ENCODE measurements around the gene GRIK5.

GRIK5 gene

DNA sequence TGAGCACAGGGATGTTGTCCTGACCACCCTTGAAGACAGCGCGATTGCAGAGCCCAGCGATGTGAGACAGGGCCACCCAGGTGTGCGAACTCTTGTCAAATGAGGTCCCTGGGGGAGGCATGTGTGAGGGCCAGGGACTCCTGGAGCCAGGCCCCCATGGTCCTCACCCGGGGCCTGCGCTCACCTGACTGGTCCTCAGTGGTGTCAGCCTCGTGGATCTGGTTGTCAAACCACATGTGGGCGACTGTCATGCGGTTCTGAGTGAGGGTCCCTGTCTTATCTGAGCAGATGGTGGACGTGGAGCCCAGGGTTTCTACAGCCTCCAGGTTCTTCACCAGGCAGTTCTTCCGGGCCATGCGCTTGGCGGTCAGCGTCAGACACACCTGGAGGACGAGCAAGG, 88.3 kb downstream of the GRIK5 start:
- DNase-seq, result no peak

- DNase-seq, result no peak
Measured at GRCh38 chr19:41978470-41978869, 91.5 kb downstream of the GRIK5 start.

DNA sequence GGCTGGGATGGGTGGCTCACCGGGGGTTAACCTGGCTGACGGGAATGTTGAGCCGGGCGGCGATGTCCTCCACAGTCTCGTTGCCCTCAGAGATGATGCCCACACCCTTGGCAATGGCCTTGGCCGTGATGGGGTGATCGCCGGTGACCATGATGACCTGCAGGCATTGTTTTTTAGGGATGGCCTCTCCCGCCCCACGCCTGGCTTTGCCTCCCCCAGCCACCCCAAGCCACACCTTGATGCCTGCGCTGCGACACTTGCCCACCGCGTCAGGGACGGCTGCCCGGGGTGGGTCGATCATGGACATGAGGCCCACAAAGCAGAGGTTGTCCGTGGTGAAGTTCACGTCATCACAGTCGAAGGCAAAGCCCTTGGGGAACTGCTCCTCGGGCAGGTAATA, 92.1 kb downstream of the GRIK5 start:
- DNase-seq, result no peak

DNA sequence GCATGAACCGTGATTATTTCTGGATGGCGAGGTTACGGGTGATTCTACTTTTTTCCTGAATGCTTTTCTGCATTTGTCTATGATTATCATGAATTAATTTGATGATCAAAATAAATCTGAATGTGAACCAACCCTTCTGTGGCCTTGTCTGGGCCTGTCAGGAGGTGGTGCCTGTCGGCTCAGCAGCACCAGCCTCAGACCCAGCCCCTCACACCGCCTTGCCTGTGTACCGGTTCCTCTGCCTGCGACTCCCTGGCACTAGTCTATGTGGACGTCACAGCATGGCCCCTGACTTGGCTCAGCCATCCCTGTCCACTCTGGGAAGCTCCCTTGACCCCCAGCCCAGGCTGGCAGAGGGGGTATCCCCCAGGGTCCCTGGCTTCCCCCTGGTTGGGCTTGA, 95.4 kb downstream of the GRIK5 start:
- DNase-seq, result no peak

DNA sequence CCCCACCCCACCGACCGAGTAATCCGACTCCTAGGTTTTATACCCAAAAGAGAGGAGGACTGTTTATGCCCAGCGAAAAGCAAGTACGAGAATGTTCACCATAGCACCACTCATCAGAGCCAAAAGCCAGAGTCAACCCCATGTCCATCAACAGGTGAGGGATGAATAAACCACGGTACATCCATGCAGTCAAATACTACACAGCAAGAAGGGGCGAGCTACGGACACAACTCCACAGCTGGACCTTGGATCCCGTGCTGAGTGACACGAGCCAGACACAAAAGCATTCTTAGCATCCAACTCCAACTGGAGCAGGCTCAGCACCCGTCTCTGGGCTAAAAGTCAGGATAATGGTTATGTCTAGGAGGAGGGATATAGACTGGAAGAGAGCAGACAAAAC, 98.6 kb downstream of the GRIK5 start:
- no peak for DNase-seq

DNA sequence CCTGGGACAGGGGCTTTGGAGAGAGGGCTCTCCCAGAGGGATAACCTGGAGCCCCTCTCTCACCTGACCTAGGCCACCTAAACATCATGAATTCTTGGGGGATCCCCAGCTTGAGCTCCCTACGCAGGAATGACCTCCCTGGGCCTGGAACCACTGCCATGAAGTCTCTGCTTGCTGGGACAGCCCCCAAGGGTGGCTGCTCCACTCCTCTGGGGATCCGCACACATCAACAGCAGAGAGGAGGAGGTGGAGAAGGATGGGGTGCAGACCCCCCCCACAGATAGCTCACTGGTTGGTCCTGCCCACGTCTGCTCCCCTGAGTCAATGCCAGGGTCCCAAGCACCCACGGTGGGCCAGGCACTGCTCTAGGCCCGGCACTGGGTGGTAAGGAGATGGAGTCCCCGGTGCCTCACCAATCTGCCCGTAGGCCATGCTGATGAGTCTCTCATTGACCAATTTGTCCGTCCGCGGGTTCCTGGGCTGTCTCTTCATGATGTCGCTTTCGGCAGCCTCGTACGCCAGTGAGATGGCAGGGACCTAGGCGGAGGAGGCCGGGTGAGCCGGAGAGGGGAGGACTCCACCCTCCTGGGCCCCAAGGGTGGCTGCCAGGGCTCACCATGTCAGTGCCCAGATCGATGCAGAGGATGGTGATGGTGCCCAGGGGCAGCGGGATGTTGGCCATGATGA, 100.1 kb downstream of the GRIK5 start:
- DNase-seq, result no peak

DNA sequence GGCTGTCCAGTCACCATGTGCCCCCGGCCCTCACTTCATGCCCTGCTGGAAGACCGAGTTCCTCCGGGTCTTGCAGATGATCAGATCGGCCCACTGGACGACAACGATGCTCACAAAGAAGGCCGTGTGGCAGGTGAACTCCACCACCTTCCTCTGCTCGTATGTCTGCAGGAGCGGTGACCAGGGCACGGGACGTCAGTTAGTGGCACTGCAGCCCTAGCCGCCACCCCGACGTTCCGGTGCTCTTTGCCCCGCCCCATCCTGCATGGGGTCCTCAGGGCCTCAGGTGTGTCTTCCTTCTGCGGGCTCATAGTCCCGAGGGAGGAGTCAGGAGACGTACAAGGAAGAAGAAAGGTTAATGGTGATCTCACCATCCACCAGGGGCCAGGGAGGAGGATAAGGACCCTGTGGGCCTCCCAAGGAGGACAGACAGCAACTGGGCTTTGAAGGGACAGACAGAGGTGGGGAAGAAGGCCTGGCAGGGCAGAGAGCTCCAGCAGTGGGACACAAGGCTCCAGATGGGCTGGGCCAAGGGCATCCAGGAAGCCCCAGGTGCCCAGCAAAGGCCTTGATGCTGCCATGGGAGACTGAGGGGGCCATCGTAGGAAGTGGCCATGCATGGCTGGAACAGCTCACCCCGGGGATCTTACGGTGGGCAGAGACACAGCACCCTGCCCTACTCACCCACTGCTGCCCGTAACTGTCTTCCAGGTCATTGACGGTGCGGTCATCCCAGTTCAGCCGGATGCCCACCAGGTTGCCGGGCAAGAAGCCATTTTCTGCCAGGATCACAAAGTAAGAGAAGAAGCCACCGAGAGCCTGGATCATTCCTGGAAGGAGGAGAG, 101.0 kb downstream of the GRIK5 start:
- no peak for DNase-seq

- DNase-seq, result no peak
Measured at GRCh38 chr19:41967054-41967783, 102.8 kb downstream of the GRIK5 start.

DNA sequence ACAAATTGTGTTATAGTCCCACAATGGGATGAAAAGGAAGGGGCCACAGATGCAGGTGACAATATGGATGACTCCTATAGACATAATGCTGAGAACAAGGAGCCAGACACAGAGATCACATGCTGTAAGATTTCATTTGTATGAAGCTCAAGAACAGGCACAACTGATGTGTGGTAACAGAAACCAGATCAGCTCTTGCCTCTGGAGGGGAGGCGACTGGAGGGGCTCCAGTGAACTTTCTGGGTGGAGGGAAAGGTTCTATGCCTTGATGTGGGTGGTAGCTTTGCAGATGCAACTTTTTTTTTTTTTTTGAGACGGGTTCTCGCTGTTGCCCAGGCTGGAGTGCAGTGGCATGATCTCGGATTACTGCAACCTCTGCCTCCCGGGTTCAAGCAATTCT, 104.9 kb downstream of the GRIK5 start:
- DNase-seq, result no peak

DNA sequence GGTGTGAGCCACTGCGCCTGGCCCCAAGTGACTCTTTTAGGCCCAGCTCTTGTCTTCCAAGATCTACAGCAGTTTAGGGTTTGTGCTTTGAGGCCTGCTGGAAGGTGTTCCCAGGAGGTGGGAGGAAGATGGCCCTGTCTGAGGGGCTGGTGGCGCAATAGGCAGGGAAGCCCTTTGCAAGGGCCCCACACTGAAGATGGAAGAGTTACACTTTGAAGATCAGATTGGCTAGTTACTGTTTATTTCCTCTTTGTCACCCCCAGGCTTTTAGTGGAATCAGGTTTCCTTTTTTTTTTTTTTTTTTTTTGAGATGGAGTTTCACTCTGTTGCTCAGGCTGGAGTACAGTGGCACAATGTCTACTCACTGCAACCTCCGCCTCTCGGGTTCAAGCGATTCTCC, 109.0 kb downstream of the GRIK5 start:
- no peak for DNase-seq

GRCh38 chr19:41959056-41960053, 110.7 kb downstream of the GRIK5 start, which contains the start of gene RABAC1:
TSS of gene RABAC1 (minus strand) at chr19:41959321. CDS start at chr19:41959292, 29 bp downstream.
- peak; percentile 92 for DNase-seq

GRCh38 chr19:41958367-41959055, 111.5 kb downstream of the GRIK5 start:
- DNase-seq, result peak; percentile 78

GRCh38 chr19:41957838-41958366, 112.1 kb downstream of the GRIK5 start:
- peak; percentile 85 for DNase-seq

GRCh38 chr19:41957161-41957837, 112.7 kb downstream of the GRIK5 start:
- DNase-seq, result no peak

GRCh38 chr19:41956621-41957020, 113.4 kb downstream of the GRIK5 start:
- DNase-seq, result no peak

DNA sequence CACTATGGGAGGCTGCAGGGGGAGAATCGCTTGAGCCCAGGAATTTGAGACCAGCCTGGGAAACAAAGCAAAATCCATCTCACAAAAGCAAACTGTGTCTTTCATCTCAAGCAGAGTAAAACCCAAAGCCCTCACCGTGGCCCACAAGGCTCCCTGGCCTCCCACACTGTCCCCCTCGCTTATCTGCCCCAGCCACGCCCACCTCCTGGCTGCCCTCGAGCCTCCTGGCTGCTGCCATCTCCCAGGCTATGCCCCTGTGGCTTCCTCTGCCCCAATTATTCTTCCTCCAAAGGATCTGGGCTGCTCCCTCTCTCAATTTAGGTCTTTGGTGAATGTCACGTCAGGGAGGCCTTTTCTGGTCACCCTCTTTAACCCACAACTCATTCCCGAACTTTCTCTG, 114.5 kb downstream of the GRIK5 start:
- no peak for DNase-seq

DNA sequence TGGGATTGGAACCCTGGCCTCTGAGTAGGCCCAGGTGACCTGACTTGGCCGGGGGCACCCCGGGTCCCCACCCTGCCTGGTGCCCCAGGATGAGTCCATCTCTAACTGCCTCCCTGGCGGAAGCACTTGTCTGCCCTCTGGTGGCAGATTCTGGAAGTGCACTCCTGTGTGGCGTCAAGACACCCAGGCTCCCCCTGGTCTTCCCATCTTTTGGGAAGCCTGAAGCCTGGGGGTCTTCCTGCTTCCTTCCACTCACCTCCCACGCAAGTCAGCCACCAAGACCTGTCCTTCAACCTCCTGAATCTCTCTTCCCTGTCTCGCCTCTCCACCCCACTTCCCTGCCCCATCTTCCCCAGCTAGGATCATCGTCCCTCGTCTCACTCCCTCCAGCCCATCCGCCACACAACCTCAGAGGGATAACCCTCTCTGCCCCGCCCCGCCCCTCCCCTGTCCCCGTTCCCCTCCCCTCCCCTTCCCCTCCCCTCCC, 118.3 kb downstream of the GRIK5 start:
- DNase-seq, result peak; percentile 74
